BE2C (cell line): Measurements from ENCODE around the gene ARL5B. TPM values are rescaled to one million over a fixed set of nuclear protein-coding genes. Genes with fewer than 3 reads are reported as not detected.
A peak's percentile ranks its signal among the peaks of the same experiment; 100 is the strongest.

Source experiments
- DNase-seq: peaks from one replicate; pipeline ENCODE4 v3.0.0-alpha.2; 2020
- H3K27me3 ChIP-seq: fragments of 250-450 bp; sonication (Bioruptor Pico); 2 replicates; pipeline ENCODE4 v1.5.1; 2020; ENCODE audit warnings: mild to moderate bottlenecking
- H3K36me3 ChIP-seq: fragments of 250-450 bp; sonication (Bioruptor Pico); 2 replicates; pipeline ENCODE4 v1.5.1; 2020; ENCODE audit warnings: mild to moderate bottlenecking
- H3K4me1 ChIP-seq: fragments of 250-450 bp; sonication (Bioruptor Pico); 2 replicates; pipeline ENCODE4 v1.5.1; 2020
- H3K4me3 ChIP-seq: 2 replicates; pipeline ENCODE4 v1.5.1; 2011; ENCODE audit warnings: low read depth, low read length
- H3K9me3 ChIP-seq: fragments of 250-450 bp; sonication (Bioruptor Pico); 2 replicates; pipeline ENCODE4 v1.5.1; 2020
- CTCF ChIP-seq: IDR thresholded peaks from 2 replicates; pipeline ENCODE4 v1.5.1; 2012; ENCODE audit warnings: mild to moderate bottlenecking, low read depth, low read length
- polyA plus RNA-seq: library from polyadenylated mRNA; unstranded; fragments of >200 nt; gene quantifications from one replicate; pipeline ENCODE4 v1.2.1, GENCODE V29; 2012; ENCODE audit warnings: low read depth, missing spikeins; ENCODE audit not compliant: insufficient read length, insufficient read depth

Gene ARL5B
- 12.4 TPM for polyA plus RNA-seq

DNA sequence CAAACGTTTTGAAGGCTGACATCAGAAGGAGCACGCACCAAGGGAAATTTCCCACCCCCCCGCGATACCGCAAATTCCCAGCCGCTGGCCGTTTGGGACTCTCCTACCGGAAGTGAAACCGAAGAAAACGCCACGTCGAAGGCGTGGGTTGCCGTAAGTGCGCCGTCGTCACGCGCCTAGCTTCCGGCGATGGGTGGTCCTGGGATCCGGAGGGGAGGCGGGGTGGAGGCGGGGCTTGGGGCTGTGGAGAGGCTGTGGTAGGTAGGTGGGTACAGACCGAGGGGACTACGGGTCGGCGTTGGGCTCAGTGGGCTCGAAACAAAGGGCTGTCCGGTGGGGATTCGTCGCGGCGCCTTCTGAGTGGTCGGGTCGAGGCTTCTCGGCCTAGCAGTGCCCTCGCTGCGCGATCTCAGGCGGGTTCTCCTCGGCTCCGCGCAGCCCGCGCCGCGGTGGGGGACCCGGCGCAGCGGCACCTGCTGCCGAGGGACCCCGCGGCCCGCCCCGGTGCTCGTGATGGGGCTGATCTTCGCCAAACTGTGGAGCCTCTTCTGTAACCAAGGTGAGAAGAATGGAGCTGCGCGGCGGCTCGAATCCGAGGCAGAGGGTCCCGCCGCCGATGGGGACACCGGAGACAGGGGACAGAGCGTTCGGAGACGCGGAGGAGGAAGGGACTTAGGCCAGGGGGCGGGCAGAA lies at the start of gene ARL5B:
Gene ARL5B, plus strand, starts transcription at position 307 of the 694 bp plus-strand sequence. Its CDS starts 207 bp downstream, at position 514.
- Histone ChIP-seq H3K27me3 (no peaks in the 10 kb centered on the region), H3K9me3 (no peaks in the 10 kb centered on the region), H3K36me3 (no peaks in the 10 kb centered on the region), H3K4me1 (no peaks in the 10 kb centered on the region), H3K4me3 (peak within 1 kb of the TSS; percentile 97)
- peak; percentile 97 for DNase-seq
- no peak for TF ChIP-seq CTCF

DNA sequence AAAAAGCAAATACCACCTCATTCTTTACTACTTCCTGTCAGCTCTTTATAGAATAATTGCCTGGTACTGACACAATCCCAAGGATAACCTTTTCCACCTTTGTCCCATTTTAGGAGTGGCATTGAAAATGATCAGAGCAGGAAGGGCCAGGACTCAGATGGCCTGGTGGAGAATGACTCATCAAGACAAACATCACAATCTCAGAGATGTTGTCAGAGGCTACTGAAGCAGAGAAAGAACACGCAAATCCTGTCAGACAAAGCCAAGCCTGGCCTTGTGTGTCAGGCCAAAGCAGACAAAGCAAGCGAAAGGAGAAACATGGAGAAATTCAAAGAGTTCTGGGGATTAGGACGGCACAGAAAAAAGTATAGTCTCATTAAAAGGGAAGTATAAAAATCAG lies 48.7 kb upstream of the ARL5B start:
- no peaks in the 10 kb centered on the region; the same call in 1 of the 2 replicates for H3K36me3 ChIP-seq
- DNase-seq = peak; percentile 19
- no peak for TF ChIP-seq CTCF
- H3K27me3 ChIP-seq = no peaks in the 10 kb centered on the region
- H3K9me3 ChIP-seq = no peaks in the 10 kb centered on the region
- H3K4me1 ChIP-seq = peaks cover 5% of the 10 kb centered on the region; the same call in 1 of the 2 replicates
- no peak overlapping the region for H3K4me3 ChIP-seq

DNA sequence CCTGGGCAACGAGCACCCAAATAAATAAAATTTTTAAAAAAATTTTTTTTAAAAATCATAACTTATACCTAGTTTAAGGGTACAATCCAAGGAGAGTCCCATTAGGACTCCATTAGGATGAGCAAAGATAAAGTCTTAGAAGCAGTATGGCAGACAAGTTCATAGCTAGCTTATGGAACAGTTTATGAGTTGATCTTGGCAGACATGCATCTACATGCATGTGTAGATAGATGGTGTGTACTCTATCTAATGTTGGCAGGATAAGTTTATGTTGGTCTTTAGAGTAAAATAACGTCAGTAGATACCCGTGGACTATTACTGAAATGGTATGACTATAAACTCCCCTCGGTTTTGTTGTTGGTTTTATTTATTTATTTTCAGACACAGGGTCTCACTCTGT lies 48.1 kb upstream of the ARL5B start:
- DNase-seq = no peak
- TF ChIP-seq CTCF = no peak
- Histone ChIP-seq H3K4me1 (peaks cover 5% of the 10 kb centered on the region; the same call in 1 of the 2 replicates), H3K27me3 (no peaks in the 10 kb centered on the region), H3K36me3 (no peaks in the 10 kb centered on the region; the same call in 1 of the 2 replicates), H3K4me3 (no peak overlapping the region), H3K9me3 (no peaks in the 10 kb centered on the region)

DNA sequence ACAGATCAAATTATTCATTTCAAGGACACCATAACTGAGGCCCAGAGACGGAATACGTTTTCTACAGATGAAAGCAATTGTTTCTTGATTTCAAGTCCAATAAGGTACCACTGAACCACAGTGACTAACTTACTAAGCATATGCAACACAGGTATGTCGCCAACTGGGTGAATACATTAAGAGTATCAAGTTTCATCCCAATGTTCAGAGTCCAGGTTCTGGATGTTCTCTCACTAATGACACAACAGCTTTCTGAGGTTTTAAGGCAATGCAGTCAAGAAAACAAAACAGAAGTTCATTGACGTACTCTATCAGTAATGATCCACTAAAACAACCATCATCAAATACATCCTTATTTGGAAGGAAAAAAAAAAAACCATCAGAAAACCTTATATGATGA lies 43.6 kb upstream of the ARL5B start:
- no peak for DNase-seq
- Histone ChIP-seq H3K9me3 (no peaks in the 10 kb centered on the region), H3K4me3 (no peak overlapping the region), H3K27me3 (no peaks in the 10 kb centered on the region), H3K36me3 (no peaks in the 10 kb centered on the region), H3K4me1 (peaks cover 2% of the 10 kb centered on the region; the same call in 1 of the 2 replicates)
- no peak for TF ChIP-seq CTCF

DNA sequence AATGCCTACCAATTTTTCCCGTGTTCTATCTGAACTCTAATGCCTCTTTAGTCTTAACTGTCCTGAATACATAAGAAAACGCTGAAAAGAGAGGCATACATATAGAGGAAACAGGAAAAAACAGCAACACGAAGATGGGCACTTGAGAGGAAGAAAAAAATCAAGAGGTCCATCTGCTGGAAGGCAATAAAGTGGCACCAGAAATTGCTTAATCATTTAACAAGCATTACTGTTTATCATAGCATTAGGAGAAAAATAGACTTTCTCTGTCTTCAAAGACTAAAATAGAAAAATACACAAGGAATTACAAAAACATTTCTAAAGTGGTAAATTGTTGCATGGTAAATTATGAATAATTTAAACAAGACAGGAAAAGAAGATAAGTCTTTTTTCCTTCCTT lies 42.9 kb upstream of the ARL5B start:
- Histone ChIP-seq H3K4me3 (no peak overlapping the region), H3K4me1 (no peaks in the 10 kb centered on the region), H3K9me3 (no peaks in the 10 kb centered on the region), H3K36me3 (no peaks in the 10 kb centered on the region), H3K27me3 (no peaks in the 10 kb centered on the region)
- TF ChIP-seq CTCF = no peak
- DNase-seq = no peak

- TF ChIP-seq CTCF = no peak
- no peaks in the 10 kb centered on the region for H3K9me3 ChIP-seq
- H3K27me3 ChIP-seq = no peaks in the 10 kb centered on the region
- DNase-seq = no peak
- no peaks in the 10 kb centered on the region for H3K4me1 ChIP-seq
- no peak overlapping the region for H3K4me3 ChIP-seq
- H3K36me3 ChIP-seq = no peaks in the 10 kb centered on the region; the same call in 1 of the 2 replicates
These were observed 40.2 kb upstream of the ARL5B start for GRCh38 chr10:18619016-18619415.
